Subcutaneous abdominal adipose tissue (tissue), 5 donors: ENCODE measurements around the gene RNF5.

Source experiments
- H3K27ac ChIP-seq: one replicate; pipeline ENCODE4 v1.7.0; 2013; ENCODE audit warnings: low read depth, mild to moderate bottlenecking, inconsistent platforms, low read length, moderate library complexity
- H3K27me3 ChIP-seq, 5 donors: one replicate each; pipeline ENCODE4 v1.7.0; 2013; ENCODE audit warnings: low read length in 5 of 5, inconsistent platforms in 1 of 5; ENCODE audit not compliant: control insufficient read depth in 5 of 5, insufficient read depth in 4 of 5
- H3K36me3 ChIP-seq, 5 donors: one replicate each; pipeline ENCODE4 v1.7.0; 2013; ENCODE audit warnings: low read length in 5 of 5; ENCODE audit not compliant: control insufficient read depth in 5 of 5, insufficient read depth in 5 of 5
- H3K4me1 ChIP-seq, 5 donors: one replicate each; pipeline ENCODE4 v1.7.0; 2013; ENCODE audit warnings: low read length in 5 of 5, mild to moderate bottlenecking in 3 of 5, moderate library complexity in 1 of 5; ENCODE audit not compliant: control insufficient read depth in 5 of 5, insufficient read depth in 5 of 5
- H3K4me3 ChIP-seq, 5 donors: one replicate each; pipeline ENCODE4 v1.7.0; 2013; ENCODE audit warnings: low read length in 5 of 5, low read depth in 1 of 5
- H3K9ac ChIP-seq, 5 donors: one replicate each; pipeline ENCODE4 v1.7.0; 2013; ENCODE audit warnings: low read length in 5 of 5, mild to moderate bottlenecking in 4 of 5, moderate library complexity in 3 of 5
- H3K9me3 ChIP-seq, 5 donors: one replicate each; pipeline ENCODE4 v1.7.0; 2013; ENCODE audit warnings: low read length in 5 of 5; ENCODE audit not compliant: control insufficient read depth in 5 of 5
- donor health status: healthy.
- donor health status: healthy.
- donor health status: healthy.
- donor health status: healthy.
- donor health status: healthy.

The RNF5 gene

GRCh38 chr6:32151863-32152768 lies 26.1 kb upstream of the RNF5 start, which contains the start of gene PRRT1:
TSS of gene PRRT1 (minus strand) at chr6:32151939. CDS start at chr6:32151827, 112 bp downstream.
- Histone ChIP-seq H3K4me1 (peaks cover 0 to 55% (median 52%) of the 10 kb centered on the region in 5 donors), H3K27ac (peak within 1 kb of the TSS; percentile 90), H3K9ac (peak within 1 kb of the TSS in 3 of 5 donors; percentile 32 to 77 (median 57)), H3K27me3 (peaks cover 3 to 19% (median 8%) of the 10 kb centered on the region in 5 donors), H3K36me3 (peaks cover 0 to 10% (median 8%) of the 10 kb centered on the region in 5 donors), H3K4me3 (peak within 1 kb of the TSS in 4 of 5 donors; percentile 18 to 95 (median 92)), H3K9me3 (no peaks in the 10 kb centered on the region)

- peak overlapping the region; percentile 57 to 84 (median 72) for H3K9ac ChIP-seq
- peaks cover 0 to 54% (median 51%) of the 10 kb centered on the region in 5 donors for H3K4me1 ChIP-seq
- peak overlapping the region; percentile 91 to 96 (median 94) for H3K4me3 ChIP-seq
- H3K36me3 ChIP-seq = peaks cover under 1 to 18% (median 15%) of the 10 kb centered on the region in 5 donors
- peaks cover under 1 to 18% (median 8%) of the 10 kb centered on the region in 5 donors for H3K27me3 ChIP-seq
- H3K27ac ChIP-seq = peak overlapping the region; percentile 90
- no peaks in the 10 kb centered on the region for H3K9me3 ChIP-seq
Observed at GRCh38 chr6:32152769-32153563, 25.2 kb upstream of the RNF5 start.

GRCh38 chr6:32153564-32154513 lies 24.4 kb upstream of the RNF5 start, which contains the start of gene PPT2:
TSS of gene PPT2 (plus strand) at chr6:32154141. CDS start at chr6:32154595, 454 bp downstream.
- H3K27me3 ChIP-seq = peaks cover 0 to 17% (median 8%) of the 10 kb centered on the region in 5 donors

GRCh38 chr6:32154514-32155161 lies 23.6 kb upstream of the RNF5 start:
- Histone ChIP-seq H3K27ac (peak overlapping the region; percentile 90), H3K9ac (peak overlapping the region; percentile 57 to 85 (median 77)), H3K36me3 (peaks cover 4 to 29% (median 26%) of the 10 kb centered on the region in 5 donors), H3K9me3 (no peaks in the 10 kb centered on the region), H3K4me1 (peaks cover 0 to 41% (median 39%) of the 10 kb centered on the region in 5 donors), H3K4me3 (peak overlapping the region; percentile 91 to 96 (median 94)), H3K27me3 (peaks cover 0 to 11% (median 3%) of the 10 kb centered on the region in 5 donors)

More at GRCh38 chr6:32153564-32154513, 24.4 kb upstream of the RNF5 start, which contains the start of gene PPT2:
- Histone ChIP-seq H3K4me3 (peak within 1 kb of the TSS; percentile 91 to 96 (median 94)), H3K36me3 (peaks cover 4 to 27% (median 24%) of the 10 kb centered on the region in 5 donors), H3K9ac (peak within 1 kb of the TSS; percentile 57 to 85 (median 77)), H3K27ac (peak within 1 kb of the TSS; percentile 90), H3K4me1 (peaks cover 0 to 46% (median 44%) of the 10 kb centered on the region in 5 donors), H3K9me3 (no peaks in the 10 kb centered on the region)

- H3K27me3 ChIP-seq = no peaks in the 10 kb centered on the region
- H3K9ac ChIP-seq = no peak overlapping the region
- H3K9me3 ChIP-seq = no peaks in the 10 kb centered on the region
- peaks cover 0 to 40% (median 37%) of the 10 kb centered on the region in 5 donors for H3K4me1 ChIP-seq
- H3K36me3 ChIP-seq = peaks cover 4 to 29% (median 26%) of the 10 kb centered on the region in 5 donors
- no peak overlapping the region for H3K27ac ChIP-seq
- H3K4me3 ChIP-seq = no peak overlapping the region
Observed at GRCh38 chr6:32156891-32157290, 21.3 kb upstream of the RNF5 start.

- Histone ChIP-seq H3K4me3 (no peak overlapping the region), H3K9me3 (no peaks in the 10 kb centered on the region), H3K27me3 (no peaks in the 10 kb centered on the region), H3K9ac (no peak overlapping the region), H3K27ac (no peak overlapping the region), H3K36me3 (peaks cover 4 to 38% (median 32%) of the 10 kb centered on the region in 5 donors), H3K4me1 (peaks cover 0 to 34% (median 28%) of the 10 kb centered on the region in 5 donors)
Observed at GRCh38 chr6:32158052-32158451, 20.2 kb upstream of the RNF5 start.

GRCh38 chr6:32163559-32164258 lies 14.5 kb upstream of the RNF5 start:
- peaks cover 0 to 53% (median 39%) of the 10 kb centered on the region in 5 donors for H3K36me3 ChIP-seq
- H3K27ac ChIP-seq = peak overlapping the region; percentile 67
- H3K9ac ChIP-seq = peak overlapping the region in 1 of 5 donors; percentile 56

GRCh38 chr6:32164295-32164694 lies 13.9 kb upstream of the RNF5 start, which contains the start of gene EGFL8:
TSS of gene EGFL8 (plus strand) at chr6:32164595. CDS start at chr6:32166166, 1,571 bp downstream.
- peak within 1 kb of the TSS in 1 of 5 donors; percentile 56 for H3K9ac ChIP-seq
- H3K27ac ChIP-seq = peak within 1 kb of the TSS; percentile 67
- H3K4me1 ChIP-seq = peaks cover 0 to 19% (median 5%) of the 10 kb centered on the region in 5 donors
- no peaks in the 10 kb centered on the region for H3K9me3 ChIP-seq
- no peaks in the 10 kb centered on the region for H3K27me3 ChIP-seq
- H3K36me3 ChIP-seq = peaks cover 0 to 56% (median 42%) of the 10 kb centered on the region in 5 donors
- H3K4me3 ChIP-seq = no peak within 1 kb of the TSS

More at GRCh38 chr6:32163559-32164258, 14.5 kb upstream of the RNF5 start:
- Histone ChIP-seq H3K4me3 (no peak overlapping the region), H3K27me3 (no peaks in the 10 kb centered on the region), H3K9me3 (no peaks in the 10 kb centered on the region), H3K4me1 (peaks cover 0 to 19% (median 5%) of the 10 kb centered on the region in 5 donors)
